ENCODE results near the gene CFAP77.

GRCh38 chr9:132534832-132535231 lies 124.8 kb downstream of the CFAP77 start:
- TF ChIP-seq ZFP3 (CRISPR knock-in tag; IDR thresholded peaks at IDR 0.05) = no peak
- TF ChIP-seq ESRRG (CRISPR knock-in tag; IDR thresholded peaks at IDR 0.05) = no peak
- no peak for TF ChIP-seq RARB (CRISPR knock-in tag; IDR thresholded peaks at IDR 0.05)
- TF ChIP-seq BACH2 (CRISPR knock-in tag; IDR thresholded peaks at IDR 0.05; ENCODE audit: borderline replicate concordance) = no peak
- no peak for TF ChIP-seq ZNF8 (CRISPR knock-in tag; IDR thresholded peaks at IDR 0.05)
- TF ChIP-seq ZFP30 (CRISPR knock-in tag; IDR thresholded peaks at IDR 0.05) = no peak

All from SK-N-SH treated with all-trans-retinoic acid at 6 μM for 48 hours (cell line).